GM19328 (cell line): ENCODE measurements around the gene TBC1D22A.

ENCODE experiments used
- ATAC-seq: cut with Tn5 transposase; IDR thresholded peaks from one replicate; pipeline ENCODE4 v1.9.1; 2021; ENCODE audit warnings: mild to moderate bottlenecking, moderate library complexity; ENCODE audit not compliant: unreplicated experiment

TBC1D22A gene

DNA sequence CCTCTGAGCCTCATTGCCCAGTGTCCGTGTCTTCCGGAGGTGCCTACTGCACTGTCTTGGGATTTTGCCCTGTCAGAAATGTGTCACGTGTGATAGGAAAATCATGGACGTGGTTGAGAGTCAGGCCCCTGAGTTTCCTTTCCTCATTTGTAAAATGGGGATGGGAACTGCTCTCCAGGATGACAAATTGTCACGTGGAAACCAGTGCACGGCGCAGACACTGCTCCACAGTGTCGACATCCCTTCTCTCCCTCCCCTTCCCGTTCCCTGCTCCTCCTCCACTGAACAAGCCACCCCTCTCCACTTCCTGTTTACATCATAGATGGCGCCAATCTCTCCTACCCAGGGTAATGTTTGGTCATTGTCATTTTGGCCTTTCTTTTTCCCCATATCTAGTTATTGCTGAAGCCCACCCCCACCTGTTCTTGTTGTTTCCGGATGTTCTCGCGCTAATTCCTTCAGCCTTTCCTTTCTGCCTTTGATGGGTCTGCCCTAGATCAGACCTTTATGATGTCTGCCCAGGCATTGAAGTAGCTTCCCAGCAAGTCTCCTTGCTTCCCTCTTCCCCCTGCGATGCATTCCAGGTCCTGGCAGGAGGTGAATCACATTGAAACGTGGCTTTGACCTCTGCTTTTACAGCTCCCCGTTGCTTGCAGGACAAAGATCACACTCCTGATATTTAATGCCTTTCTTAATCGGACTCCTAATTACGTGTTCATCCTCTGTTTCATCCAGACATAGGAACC lies 91.8 kb downstream of the TBC1D22A start:
- ATAC-seq = no peak

DNA sequence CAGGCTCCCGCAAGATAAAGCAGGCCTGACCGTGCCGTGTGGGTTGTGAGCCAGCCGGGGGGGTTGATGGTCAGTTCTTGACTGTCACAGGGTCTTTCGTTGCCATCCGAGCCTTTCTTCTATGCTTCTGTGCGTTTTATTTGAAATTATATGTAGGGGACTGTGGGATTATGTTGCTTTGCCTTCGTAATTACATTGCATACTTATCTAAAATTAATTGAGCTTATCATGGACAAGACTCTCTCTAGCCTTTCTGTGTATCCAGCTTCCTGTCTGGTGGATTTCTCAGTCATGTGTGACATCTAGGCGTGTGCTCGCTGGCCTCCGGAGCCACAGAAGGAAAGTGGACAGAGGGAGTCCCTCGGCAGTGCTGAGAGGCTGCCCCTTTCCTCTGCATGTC lies 93.2 kb downstream of the TBC1D22A start:
- ATAC-seq = no peak

GRCh38 chr22:46856661-46857060 lies 94.2 kb downstream of the TBC1D22A start:
- ATAC-seq = no peak

DNA sequence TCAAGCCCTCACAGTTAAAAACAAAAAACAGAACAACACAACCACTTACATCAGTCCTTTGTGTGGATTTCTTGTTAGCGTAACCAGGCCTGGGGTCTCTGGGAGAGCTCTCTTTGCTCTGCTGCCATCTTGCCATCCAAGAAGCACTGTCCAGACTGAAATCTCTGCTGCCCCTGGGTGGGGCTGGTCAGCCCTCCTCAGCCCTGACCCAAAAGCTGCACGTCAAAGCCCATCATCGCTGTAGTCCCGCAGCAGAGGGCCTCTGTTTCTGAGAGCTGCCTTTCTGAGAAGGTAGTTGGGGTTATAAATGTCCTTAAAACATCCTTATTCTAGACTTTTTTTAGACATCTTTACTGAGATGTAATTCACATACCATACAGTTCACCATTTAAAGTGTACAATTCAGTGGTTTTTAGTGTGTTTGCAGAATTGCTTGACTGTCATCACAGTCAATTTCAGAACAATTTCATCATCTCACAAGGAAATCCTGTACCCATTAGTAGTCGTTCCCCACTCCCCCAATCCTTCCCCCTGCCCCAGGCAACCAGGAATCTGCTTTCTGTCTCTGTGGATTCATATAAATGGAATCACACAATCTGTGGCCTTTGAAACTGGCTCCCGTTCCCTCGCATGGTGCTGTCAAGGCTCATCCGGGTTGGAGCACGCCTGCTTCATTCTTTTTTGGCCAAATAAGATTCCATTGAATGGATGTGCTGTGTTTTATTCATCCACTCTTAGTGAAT lies 94.9 kb downstream of the TBC1D22A start:
- no peak for ATAC-seq

- ATAC-seq = no peak
These were observed 95.4 kb downstream of the TBC1D22A start for GRCh38 chr22:46857885-46858143.

GRCh38 chr22:46858181-46858771 lies 95.8 kb downstream of the TBC1D22A start:
- no peak for ATAC-seq

GRCh38 chr22:46860562-46860961 lies 98.1 kb downstream of the TBC1D22A start:
- no peak for ATAC-seq

GRCh38 chr22:46861468-46862367 lies 99.3 kb downstream of the TBC1D22A start:
- ATAC-seq = no peak

- ATAC-seq = no peak
These were observed 100.2 kb downstream of the TBC1D22A start for GRCh38 chr22:46862418-46863324.

GRCh38 chr22:46863794-46864193 lies 101.3 kb downstream of the TBC1D22A start:
- ATAC-seq = no peak

DNA sequence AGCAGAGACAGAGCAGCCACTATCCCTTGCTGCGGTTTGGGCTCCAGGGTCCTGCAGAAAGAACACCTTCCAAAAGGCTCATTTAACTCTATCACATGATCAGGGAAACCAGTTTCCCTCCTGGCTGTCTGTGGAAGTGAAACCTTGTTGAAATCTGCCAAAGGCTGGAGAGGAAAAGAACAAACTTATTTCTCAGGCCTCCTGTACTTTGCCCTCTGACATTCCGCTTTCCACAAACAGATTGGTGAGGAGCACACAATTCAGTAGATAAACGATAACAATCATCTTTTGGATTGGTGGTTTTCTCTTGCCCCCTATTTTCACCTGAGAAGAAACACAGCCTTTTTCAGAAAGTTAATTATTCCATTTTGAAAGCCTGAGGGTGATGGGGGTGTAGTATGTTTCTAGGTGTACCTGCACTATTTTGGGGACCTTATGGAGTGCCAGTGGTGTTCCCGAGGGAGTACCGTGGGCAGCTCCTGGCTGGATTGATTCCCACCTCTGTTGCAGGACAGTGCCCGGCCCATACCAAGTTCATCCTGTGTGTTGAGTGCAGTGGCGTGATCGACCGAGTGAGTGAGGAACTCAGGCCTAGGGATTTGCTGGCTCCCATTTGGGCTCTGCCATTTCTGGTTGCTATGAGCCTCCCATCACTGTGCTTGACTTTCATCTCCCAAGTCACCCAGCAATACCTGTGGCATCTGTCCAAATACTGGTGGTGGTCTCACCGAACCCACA lies 102.0 kb downstream of the TBC1D22A start:
- ATAC-seq = no peak

DNA sequence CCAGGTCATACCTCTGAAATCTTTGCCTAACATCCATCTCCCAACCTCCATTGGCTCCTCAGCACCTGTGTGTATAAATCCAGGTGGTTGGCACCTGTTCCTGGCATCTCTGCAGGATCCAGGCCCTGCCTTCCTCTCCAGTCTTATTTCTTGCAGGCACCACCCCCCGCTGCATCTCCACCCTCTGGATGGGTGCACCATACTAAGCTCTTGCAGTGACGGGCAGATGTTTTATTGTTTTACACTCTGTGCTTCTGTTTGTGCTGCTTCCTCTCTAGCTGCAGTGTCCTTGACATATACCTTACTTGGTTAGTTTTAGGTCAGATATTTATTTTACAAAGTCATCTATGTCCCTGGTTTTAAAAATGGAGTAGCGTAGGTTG lies 102.6 kb downstream of the TBC1D22A start:
- no peak for ATAC-seq

- no peak for ATAC-seq
These were observed 103.2 kb downstream of the TBC1D22A start for GRCh38 chr22:46865642-46866041.

DNA sequence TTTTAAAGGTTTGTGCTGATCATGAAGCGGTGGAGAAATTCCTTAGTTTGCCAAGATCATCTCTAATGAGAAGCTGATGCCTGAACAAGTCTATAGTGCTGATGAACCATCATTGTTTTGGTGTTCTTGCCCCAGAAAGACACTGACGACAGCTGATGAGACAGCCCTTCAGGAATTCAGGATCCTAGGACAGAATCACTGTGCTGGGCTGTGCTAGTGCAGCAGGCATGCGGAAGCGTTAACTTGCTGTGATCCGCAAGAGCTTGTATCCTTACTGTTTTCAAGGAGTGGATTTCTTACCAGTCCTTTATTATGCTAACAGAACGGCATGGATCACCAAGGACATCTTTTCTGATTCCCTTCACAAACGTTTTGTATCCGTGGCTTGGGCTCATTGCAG lies 104.1 kb downstream of the TBC1D22A start:
- ATAC-seq = no peak

DNA sequence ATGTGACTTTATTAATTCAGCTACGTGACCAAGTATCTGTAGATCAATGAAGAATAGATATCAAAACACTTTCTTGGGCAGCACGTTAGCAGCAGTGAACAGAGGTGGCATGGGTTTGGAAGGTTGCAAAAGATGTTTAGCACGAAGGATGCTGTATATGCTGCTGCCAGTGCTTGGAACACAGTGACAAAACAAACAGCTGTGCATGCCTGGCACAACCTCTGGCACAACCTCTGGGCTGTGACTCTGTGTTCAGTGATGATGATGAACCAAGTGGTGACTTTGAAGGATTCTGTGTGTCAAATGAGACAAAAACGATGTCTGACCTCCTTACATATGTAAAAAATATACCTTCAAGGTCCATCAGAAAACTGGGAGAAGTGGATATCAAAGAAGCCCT lies 104.7 kb downstream of the TBC1D22A start:
- no peak for ATAC-seq

DNA sequence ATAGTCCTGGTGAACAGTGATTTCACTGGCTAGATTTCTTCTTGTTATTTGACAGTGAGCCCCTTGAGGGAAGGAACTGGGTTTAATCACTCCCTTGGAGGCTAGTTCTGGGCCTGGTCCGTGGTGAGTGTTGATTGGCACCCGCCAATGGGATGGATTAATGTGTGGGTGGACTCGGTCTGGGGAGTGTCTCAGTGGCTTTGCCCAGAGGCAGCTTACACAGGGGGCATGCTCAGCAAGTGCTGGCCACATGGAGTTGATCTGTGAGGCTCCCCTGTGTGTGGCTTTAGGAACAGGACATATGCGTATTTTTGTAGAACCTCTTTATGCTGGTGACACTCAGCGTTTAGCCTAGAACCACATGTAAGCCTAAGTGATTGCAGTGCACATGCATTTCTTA lies 106.9 kb downstream of the TBC1D22A start:
- ATAC-seq = no peak

DNA sequence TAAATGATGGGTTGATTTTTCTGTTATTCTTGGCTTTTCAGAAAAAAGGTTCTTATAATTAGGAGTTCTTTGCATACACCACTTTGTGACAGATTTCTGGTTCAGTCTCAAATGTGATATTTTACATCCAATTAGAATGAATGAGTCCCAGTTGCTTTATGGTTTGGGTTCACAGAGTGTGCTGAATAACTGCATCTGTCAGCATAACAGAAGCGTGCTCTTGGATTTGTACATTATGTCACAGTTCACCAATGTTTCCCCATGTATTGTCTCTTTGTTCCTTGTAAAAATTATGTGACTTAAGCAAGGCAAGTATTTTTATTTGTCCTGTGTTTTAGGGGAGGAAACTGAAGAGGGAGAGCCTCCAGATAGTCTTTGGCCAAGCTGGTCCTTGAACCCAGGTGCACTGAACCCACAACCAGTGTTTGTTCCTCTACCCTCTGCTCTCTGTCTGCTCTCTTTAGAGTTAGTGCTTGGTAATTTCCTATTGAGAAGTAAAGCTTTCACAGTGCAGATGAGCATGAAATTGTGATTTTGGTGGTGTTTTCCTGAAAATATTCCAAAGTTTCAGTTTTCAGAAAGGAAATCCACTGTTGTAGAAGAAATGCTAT lies 107.5 kb downstream of the TBC1D22A start:
- ATAC-seq = no peak

GRCh38 chr22:46871826-46872225 lies 109.4 kb downstream of the TBC1D22A start:
- no peak for ATAC-seq

- no peak for ATAC-seq
These were observed 112.6 kb downstream of the TBC1D22A start for GRCh38 chr22:46875089-46875488.
